A673 (cell line): ENCODE data around the gene UNC79. TPM values are rescaled to one million over a fixed set of nuclear protein-coding genes. Genes with fewer than 3 reads are reported as not detected.

Experiments
- BruUV-seq: library from RNA; stranded (reverse); fragments of 400-500 nt; replicated peaks from 2 replicates; lab custom pipeline; 2021; lab: Mats Ljungman, UMichigan
- CTCF ChIA-PET: fragments of 300-600 bp; sonication (Branson Sonifier 250); formaldehyde crosslinking; loops from one replicate; lab custom pipeline; 2022; ENCODE audit warnings: antibody characterized with exemption; lab: Charles Lee
- POLR2A ChIA-PET: fragments of 300-600 bp; sonication (Branson Sonifier 250); formaldehyde crosslinking; loops from one replicate; lab custom pipeline; 2022; ENCODE audit warnings: antibody characterized with exemption; ENCODE audit not compliant: low non-redundant PET; lab: Charles Lee
- DNase-seq: peaks from one replicate; pipeline ENCODE4 v3.0.0-alpha.2; 2015; ENCODE audit warnings: low spot score
- H3K27ac ChIP-seq: fragments of 200-600 bp; sonication (generic); 2 replicates; pipeline ENCODE4 v1.5.1; 2016; ENCODE audit warnings: mixed run types, low read depth, mild to moderate bottlenecking, mixed read lengths, antibody characterized with exemption, low read length; ENCODE audit not compliant: poor library complexity, severe bottlenecking
- H3K27me3 ChIP-seq: fragments of 200-600 bp; sonication (generic); replicated peaks from 2 replicates; pipeline ENCODE4 v1.6.1; 2017; ENCODE audit warnings: mixed run types, low read depth, mild to moderate bottlenecking, mixed read lengths, antibody characterized with exemption, low read length; ENCODE audit not compliant: insufficient read depth, poor library complexity
- H3K36me3 ChIP-seq: fragments of 200-600 bp; sonication (generic); 2 replicates; pipeline ENCODE4 v1.6.1; 2016; ENCODE audit warnings: mixed run types, mild to moderate bottlenecking, mixed read lengths, antibody characterized with exemption, low read length; ENCODE audit not compliant: insufficient read depth, poor library complexity, severe bottlenecking
- H3K4me1 ChIP-seq: fragments of 200-600 bp; sonication (generic); 2 replicates; pipeline ENCODE4 v1.6.1; 2017; ENCODE audit warnings: mixed run types, mild to moderate bottlenecking, mixed read lengths, antibody characterized with exemption, low read length; ENCODE audit not compliant: insufficient read depth, poor library complexity, severe bottlenecking
- H3K4me3 ChIP-seq: fragments of 200-600 bp; sonication (generic); 2 replicates; pipeline ENCODE4 v1.5.1; 2016; ENCODE audit warnings: low read depth, mixed run types, mild to moderate bottlenecking, mixed read lengths, low read length; ENCODE audit not compliant: poor library complexity, severe bottlenecking
- H3K9me3 ChIP-seq: fragments of 200-600 bp; sonication (generic); 2 replicates; pipeline ENCODE4 v1.6.1; 2016; ENCODE audit warnings: mixed run types, low read depth, mild to moderate bottlenecking, mixed read lengths, antibody characterized with exemption, low read length; ENCODE audit not compliant: poor library complexity, severe bottlenecking
- EZH2 ChIP-seq: fragments of 200-600 bp; sonication (generic); IDR thresholded peaks from 2 replicates; pipeline ENCODE4 v1.6.1; 2017; ENCODE audit warnings: borderline replicate concordance, low read depth, mild to moderate bottlenecking, mixed read lengths, antibody characterized with exemption, low read length; ENCODE audit not compliant: poor library complexity, severe bottlenecking
- intact Hi-C: fragments of 100-400 bp; cut with micrococcal nuclease; formaldehyde crosslinking; loops from one replicate; pipeline ENCODE4 v1.10.0; 2022; ENCODE audit not compliant: unreplicated experiment
- total RNA-seq: library from RNA; stranded (reverse); gene quantifications from 2 replicates; pipeline ENCODE4 v1.2.3, GENCODE V29; 2021
- TF ChIP-seq, protein P1 (sequence below): fragments of 300-800, 200-600 bp; sonication (generic); conservative IDR thresholded peaks from 2 replicates; pipeline ENCODE4 v1.5.1; 2017; ENCODE audit warnings: low read depth, mild to moderate bottlenecking, antibody characterized with exemption, low read length, moderate library complexity, mixed read lengths

The UNC79 gene
- total RNA-seq, 1 experiment from 2014 or later, result 0.15 TPM

DNA sequence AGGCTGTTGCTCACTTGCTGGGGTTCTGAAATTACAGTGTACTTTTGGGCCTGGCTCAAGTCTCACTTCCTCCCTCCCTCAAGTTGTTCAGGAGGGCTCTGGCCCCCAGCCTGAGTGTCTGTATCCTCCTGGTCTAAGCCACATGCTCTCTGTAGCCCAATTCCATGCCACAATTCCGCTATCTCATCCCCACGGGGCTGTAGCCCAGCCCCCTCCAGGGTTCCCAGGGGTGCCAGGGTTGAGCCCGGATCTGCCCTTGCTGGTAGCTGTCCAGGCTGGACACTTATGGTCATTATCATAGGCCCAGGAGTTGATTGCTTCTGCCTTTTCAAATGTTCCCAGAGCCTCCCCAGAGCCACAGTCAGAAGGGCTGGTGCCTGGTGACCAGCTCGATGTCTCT lies 292.3 kb downstream of the UNC79 start:
- ChIA-PET CTCF (no interaction called here), POLR2A (no interaction called here)
- no TSS peak for BruUV-seq
- Histone ChIP-seq H3K4me1 (no peaks in the 10 kb centered on the region), H3K4me3 (no peak overlapping the region), H3K27ac (no peak overlapping the region), H3K9me3 (no peaks in the 10 kb centered on the region), H3K27me3 (no peaks in the 10 kb centered on the region), H3K36me3 (no peaks in the 10 kb centered on the region)
- intact Hi-C loops, result no loop called here
- TF ChIP-seq, protein P1, sequence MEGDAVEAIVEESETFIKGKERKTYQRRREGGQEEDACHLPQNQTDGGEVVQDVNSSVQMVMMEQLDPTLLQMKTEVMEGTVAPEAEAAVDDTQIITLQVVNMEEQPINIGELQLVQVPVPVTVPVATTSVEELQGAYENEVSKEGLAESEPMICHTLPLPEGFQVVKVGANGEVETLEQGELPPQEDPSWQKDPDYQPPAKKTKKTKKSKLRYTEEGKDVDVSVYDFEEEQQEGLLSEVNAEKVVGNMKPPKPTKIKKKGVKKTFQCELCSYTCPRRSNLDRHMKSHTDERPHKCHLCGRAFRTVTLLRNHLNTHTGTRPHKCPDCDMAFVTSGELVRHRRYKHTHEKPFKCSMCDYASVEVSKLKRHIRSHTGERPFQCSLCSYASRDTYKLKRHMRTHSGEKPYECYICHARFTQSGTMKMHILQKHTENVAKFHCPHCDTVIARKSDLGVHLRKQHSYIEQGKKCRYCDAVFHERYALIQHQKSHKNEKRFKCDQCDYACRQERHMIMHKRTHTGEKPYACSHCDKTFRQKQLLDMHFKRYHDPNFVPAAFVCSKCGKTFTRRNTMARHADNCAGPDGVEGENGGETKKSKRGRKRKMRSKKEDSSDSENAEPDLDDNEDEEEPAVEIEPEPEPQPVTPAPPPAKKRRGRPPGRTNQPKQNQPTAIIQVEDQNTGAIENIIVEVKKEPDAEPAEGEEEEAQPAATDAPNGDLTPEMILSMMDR, result no peak
- TF ChIP-seq EZH2, result no peak
- no peak for DNase-seq

DNA sequence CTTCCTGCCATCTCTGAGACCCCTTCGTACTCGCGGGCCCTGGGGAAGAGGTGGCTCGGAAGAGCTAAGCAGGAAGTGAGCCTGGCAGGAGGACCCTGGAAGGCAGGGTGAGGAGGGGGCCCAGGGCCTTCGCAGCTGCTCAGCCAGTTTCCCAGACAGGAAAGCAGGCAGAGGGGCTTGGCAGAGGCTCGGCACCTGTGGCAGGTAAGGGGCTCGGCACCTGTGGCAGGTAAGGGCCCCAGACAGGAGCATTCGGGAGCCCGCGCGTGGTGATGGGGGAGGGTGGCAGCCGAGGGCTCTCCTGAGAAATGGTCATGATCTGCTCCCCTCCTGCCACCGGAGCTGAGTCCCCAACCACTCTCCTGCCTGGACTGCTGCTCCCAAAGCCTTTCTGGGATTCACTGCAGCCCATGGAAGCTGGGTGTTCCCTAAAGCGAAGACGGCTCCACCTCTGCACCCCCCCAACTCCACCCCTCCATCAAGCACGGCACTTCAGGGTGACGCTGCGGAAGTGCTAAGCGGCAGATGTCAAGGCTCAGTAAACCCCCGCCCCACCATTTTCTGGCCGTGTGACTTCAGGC lies 294.4 kb downstream of the UNC79 start:
- H3K27me3 ChIP-seq, result no peaks in the 10 kb centered on the region
- no peak overlapping the region for H3K4me3 ChIP-seq
- TF ChIP-seq EZH2, result no peak
- TF ChIP-seq, protein P1, result no peak
- intact Hi-C loops, result no loop called here
- BruUV-seq, result no TSS peak
- no peak for DNase-seq
- POLR2A ChIA-PET, result no interaction called here
- CTCF ChIA-PET, result no interaction called here
- no peak overlapping the region for H3K27ac ChIP-seq
- no peaks in the 10 kb centered on the region for H3K9me3 ChIP-seq
- no peaks in the 10 kb centered on the region for H3K36me3 ChIP-seq
- H3K4me1 ChIP-seq, result no peaks in the 10 kb centered on the region

DNA sequence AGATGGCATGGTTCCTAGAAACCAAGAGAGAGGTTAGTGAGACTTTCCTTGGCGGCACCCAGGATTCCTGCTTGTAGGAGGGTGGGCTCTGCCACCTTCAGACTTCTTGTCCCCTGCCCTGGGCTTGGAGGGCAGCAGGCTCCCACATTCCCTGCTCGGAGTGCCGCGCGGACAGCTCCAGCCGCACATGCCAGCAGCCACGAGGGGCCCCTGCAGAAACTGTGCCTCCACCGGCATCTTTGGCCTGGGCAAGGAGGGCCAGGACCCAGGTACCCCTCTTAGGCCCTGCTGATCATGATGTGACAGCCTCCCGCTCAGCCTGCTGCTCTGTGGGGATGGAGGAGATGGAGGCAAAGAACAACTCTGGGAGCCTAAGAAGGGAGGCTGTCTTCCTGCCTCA lies 295.3 kb downstream of the UNC79 start:
- Histone ChIP-seq H3K4me3 (no peak overlapping the region), H3K27me3 (no peaks in the 10 kb centered on the region), H3K36me3 (no peaks in the 10 kb centered on the region), H3K9me3 (no peaks in the 10 kb centered on the region), H3K4me1 (no peaks in the 10 kb centered on the region), H3K27ac (no peak overlapping the region)
- TF ChIP-seq, protein P1, result no peak
- TF ChIP-seq EZH2, result no peak
- ChIA-PET POLR2A (no interaction called here), CTCF (no interaction called here)
- DNase-seq, result no peak
- no TSS peak for BruUV-seq
- intact Hi-C loops, result no loop called here
